Muscle layer of duodenum (tissue), 2 donors: ENCODE data around the gene EIF2AK3.
"Not testable (repeated sequence)": the region's sequence is repeated elsewhere in the genome, so short reads cannot be mapped to it uniquely, and the experiment has no call there.

Source experiments
- H3K27ac ChIP-seq: one replicate; pipeline ENCODE4 v1.7.0; 2013; ENCODE audit warnings: mild to moderate bottlenecking, low read length
- H3K27me3 ChIP-seq: one replicate; pipeline ENCODE4 v1.7.0; 2013; ENCODE audit warnings: low read depth, mild to moderate bottlenecking, control low read depth, low read length
- H3K36me3 ChIP-seq, 2 donors: one replicate each; pipeline ENCODE4 v1.7.0; 2013; ENCODE audit warnings: low read length in 2 of 2, control low read depth in 1 of 2, mild to moderate bottlenecking in 1 of 2; ENCODE audit not compliant: insufficient read depth in 2 of 2, control insufficient read depth in 1 of 2
- H3K4me1 ChIP-seq, 2 donors: one replicate each; pipeline ENCODE4 v1.7.0; 2013; ENCODE audit warnings: low read length in 2 of 2, mild to moderate bottlenecking in 2 of 2, control low read depth in 1 of 2, moderate library complexity in 1 of 2; ENCODE audit not compliant: insufficient read depth in 2 of 2, control insufficient read depth in 1 of 2
- H3K4me3 ChIP-seq, 2 donors: one replicate each; pipeline ENCODE4 v1.7.0; 2013; ENCODE audit warnings: low read length in 2 of 2, low read depth in 1 of 2, mild to moderate bottlenecking in 1 of 2
- H3K9me3 ChIP-seq, 2 donors: one replicate each; pipeline ENCODE4 v1.7.0; 2013; ENCODE audit warnings: low read length in 2 of 2, control low read depth in 1 of 2, mild to moderate bottlenecking in 1 of 2; ENCODE audit not compliant: control insufficient read depth in 1 of 2
- donor health status: healthy.

The EIF2AK3 gene

GRCh38 chr2:88657131-88657530, 29.9 kb upstream of the EIF2AK3 start:
- Histone ChIP-seq H3K9me3 (no peaks in the 10 kb centered on the region), H3K27me3 (no peaks in the 10 kb centered on the region), H3K4me1 (peaks cover 0 to 5% of the 10 kb centered on the region in 2 donors), H3K4me3 (no peak overlapping the region), H3K36me3 (no peaks in the 10 kb centered on the region), H3K27ac (no peak overlapping the region)

DNA sequence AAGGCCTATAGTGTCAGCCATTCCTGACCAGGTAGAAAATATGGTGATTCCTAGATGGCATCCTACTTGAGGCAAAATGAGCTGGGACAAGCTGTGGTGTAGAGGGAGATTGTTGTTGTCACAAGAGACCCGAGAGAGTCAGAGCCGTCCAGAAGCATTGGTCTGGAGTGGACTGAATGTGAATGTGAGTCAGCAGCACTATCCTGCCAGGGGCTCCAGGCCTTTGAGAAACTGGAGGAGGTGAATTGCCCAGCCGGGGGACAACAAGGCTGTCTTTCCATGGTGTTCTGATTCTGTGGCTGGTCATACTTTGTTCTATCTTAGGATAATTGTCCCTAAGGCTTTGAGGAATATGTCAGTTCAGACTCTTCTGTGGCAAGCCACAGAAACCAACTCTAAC, 29.4 kb upstream of the EIF2AK3 start:
- Histone ChIP-seq H3K27ac (no peak overlapping the region), H3K27me3 (no peaks in the 10 kb centered on the region), H3K36me3 (no peaks in the 10 kb centered on the region), H3K4me1 (peaks cover 0 to 5% of the 10 kb centered on the region in 2 donors), H3K4me3 (no peak overlapping the region), H3K9me3 (no peaks in the 10 kb centered on the region)

DNA sequence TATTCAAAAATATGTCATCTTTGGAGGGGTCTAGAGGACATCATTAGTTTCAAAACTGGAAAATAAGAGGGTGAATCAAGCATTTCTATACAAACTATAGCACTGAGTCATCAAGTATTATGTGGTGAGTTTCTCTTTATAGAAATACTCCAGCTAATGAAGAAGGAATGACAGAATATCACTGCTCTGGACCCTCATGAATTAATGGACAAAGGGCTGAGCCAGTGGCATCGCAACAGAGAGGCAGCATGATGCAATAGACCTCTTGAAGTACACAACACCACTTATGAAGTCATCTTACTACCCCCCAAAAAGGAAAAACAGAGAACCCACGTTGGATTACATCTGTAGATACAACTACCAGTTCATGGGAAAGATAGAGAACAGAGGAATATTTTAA, 27.4 kb upstream of the EIF2AK3 start:
- no peak overlapping the region for H3K27ac ChIP-seq
- no peaks in the 10 kb centered on the region for H3K9me3 ChIP-seq

DNA sequence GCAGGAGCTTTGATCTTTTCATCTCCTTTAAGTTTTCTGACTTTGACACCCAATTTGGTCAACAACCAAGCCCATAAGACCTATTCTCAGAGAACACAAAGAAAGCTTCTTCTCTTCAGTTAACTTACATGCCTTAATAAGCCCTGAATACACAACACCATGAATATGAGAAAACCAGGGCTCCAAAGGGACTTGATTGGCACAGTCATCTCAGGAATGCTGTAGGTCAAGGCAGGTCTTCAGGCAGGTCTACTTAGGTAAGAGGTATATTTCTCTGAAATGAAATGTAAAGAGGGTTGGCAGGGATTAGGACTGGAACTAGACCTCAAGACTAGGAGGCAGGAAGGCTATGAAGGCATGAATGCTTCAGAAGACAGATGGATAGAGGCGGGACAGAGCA, 24.4 kb upstream of the EIF2AK3 start:
- Histone ChIP-seq H3K4me1 (no peaks in the 10 kb centered on the region), H3K4me3 (no peak overlapping the region), H3K27me3 (no peaks in the 10 kb centered on the region), H3K36me3 (no peaks in the 10 kb centered on the region), H3K27ac (no peak overlapping the region), H3K9me3 (no peaks in the 10 kb centered on the region)

More for the DNA sequence above, 27.4 kb upstream of the EIF2AK3 start:
- Histone ChIP-seq H3K27me3 (no peaks in the 10 kb centered on the region), H3K4me1 (peaks cover 0 to 5% of the 10 kb centered on the region in 2 donors), H3K4me3 (no peak overlapping the region), H3K36me3 (no peaks in the 10 kb centered on the region)

GRCh38 chr2:88645291-88645882, 18.1 kb upstream of the EIF2AK3 start:
- not testable (repeated sequence) for H3K9me3 ChIP-seq, H3K36me3 ChIP-seq, H3K27me3 ChIP-seq, H3K27ac ChIP-seq, H3K4me3 ChIP-seq, H3K4me1 ChIP-seq

DNA sequence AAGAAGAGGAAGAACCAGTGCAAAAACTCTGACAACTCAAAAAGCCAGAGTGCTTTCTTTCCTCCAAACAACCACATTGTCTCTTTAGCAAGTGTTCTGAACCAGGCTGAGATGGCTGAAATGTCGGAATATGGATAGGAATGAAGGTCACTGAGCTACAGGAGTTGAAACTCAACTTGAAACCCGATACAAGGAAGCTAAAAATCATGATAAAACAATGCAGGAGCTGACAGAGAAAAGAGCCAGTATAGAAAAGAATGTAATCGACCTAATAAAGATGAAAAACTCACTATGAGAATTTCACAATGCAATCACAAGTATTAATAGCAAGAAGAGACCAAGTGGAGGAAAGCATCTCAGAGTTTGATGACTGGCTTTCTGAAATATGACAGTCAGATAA, 15.0 kb upstream of the EIF2AK3 start:
- Histone ChIP-seq H3K4me1 (no peaks in the 10 kb centered on the region), H3K9me3 (no peaks in the 10 kb centered on the region), H3K27ac (no peak overlapping the region)

DNA sequence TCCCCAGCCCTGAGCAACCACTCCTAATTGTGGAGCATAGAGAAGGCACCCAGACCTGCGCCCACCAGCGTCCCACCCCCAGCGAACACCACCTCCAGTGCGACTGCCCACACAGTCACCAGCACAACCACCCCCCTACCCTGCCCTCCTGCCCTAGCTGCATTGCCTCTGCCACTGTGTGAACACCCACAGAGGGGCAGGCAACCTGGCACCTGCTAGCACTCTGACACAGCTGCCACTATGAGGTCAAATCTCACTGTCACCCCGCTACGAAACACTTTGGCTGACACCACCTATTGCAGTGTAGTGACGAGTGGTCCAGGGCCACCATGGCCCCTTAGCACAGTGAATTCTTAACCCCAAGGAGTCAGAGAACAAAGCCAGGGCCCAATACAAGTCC, 14.1 kb upstream of the EIF2AK3 start:
- Histone ChIP-seq H3K36me3 (no peaks in the 10 kb centered on the region), H3K4me1 (no peaks in the 10 kb centered on the region), H3K9me3 (no peaks in the 10 kb centered on the region), H3K4me3 (no peak overlapping the region), H3K27me3 (no peaks in the 10 kb centered on the region), H3K27ac (no peak overlapping the region)

More for the DNA sequence above, 15.0 kb upstream of the EIF2AK3 start:
- no peaks in the 10 kb centered on the region for H3K36me3 ChIP-seq
- no peak overlapping the region for H3K4me3 ChIP-seq
- no peaks in the 10 kb centered on the region for H3K27me3 ChIP-seq

- Histone ChIP-seq H3K9me3 (no peaks in the 10 kb centered on the region), H3K4me3 (no peak overlapping the region), H3K4me1 (no peaks in the 10 kb centered on the region)
These were observed 12.6 kb upstream of the EIF2AK3 start for GRCh38 chr2:88639865-88640264.

DNA sequence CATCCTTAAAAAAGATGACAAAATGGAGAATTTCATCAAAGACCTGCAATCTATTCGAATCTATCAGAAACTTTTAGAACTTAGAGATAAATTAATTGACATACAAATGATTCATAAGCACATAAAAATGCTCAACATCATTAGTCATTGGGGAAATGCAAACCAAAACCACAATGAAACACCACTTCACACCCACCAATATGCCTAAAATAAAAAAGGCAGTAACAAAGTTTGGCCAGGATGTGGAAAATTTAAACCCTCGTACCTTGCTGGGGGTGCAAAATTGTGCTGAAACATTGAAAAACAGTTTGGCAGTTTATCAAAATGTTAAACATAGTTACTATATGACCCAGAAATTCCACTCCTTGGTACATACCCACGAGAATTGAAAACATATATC, 11.5 kb upstream of the EIF2AK3 start:
- H3K9me3 ChIP-seq, result no peaks in the 10 kb centered on the region
- no peaks in the 10 kb centered on the region for H3K27me3 ChIP-seq
- H3K4me3 ChIP-seq, result no peak overlapping the region
- no peaks in the 10 kb centered on the region for H3K4me1 ChIP-seq
- H3K36me3 ChIP-seq, result no peaks in the 10 kb centered on the region
- H3K27ac ChIP-seq, result no peak overlapping the region

More at GRCh38 chr2:88639865-88640264, 12.6 kb upstream of the EIF2AK3 start:
- Histone ChIP-seq H3K27ac (no peak overlapping the region), H3K36me3 (no peaks in the 10 kb centered on the region), H3K27me3 (no peaks in the 10 kb centered on the region)

DNA sequence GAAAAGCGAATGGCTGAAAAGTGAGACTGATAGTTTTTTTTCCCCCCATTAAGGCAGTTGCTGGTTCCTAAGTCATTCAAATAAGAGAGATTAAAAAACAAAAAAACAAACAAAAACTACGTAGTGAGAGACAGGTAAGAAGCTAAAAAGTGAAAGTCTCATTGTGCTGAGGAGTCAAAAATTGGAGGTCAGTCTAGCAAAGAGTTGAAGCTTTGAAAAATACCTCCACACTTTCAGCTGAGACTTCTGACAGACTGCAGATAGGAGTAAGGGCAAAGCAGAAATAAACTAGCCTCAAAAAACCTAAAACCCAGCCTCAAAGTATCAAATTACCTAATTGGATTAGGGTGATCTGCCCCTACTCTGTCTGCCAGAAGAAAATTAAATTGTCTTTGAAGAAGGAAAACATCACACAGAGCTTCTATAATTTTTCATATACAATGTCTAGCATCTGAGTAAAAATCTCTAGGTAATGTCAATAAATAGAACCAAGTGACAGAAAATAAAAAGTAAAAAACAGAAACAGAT, 10.9 kb upstream of the EIF2AK3 start:
- H3K27me3 ChIP-seq, result no peaks in the 10 kb centered on the region
- H3K36me3 ChIP-seq, result no peaks in the 10 kb centered on the region
- H3K9me3 ChIP-seq, result no peaks in the 10 kb centered on the region
- no peaks in the 10 kb centered on the region for H3K4me1 ChIP-seq
- no peak overlapping the region for H3K27ac ChIP-seq
- no peak overlapping the region for H3K4me3 ChIP-seq

DNA sequence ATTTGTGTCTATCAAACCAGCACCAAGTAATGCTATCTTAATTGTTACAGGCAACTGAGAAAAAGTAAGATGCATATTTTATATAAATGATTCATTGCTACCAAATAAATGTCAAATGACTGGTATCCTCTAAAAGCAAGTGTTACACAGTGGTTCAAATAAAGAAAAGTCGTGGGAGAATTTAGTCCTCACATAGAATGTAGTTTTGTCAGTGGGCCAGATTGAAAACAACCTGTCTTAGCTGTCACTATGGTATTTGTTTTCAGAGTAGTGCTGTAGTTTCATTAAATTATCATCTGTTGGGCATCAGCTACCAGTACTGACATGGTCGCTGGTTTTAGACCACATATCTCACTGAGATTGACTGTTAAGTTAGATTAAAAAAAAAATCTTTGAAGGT, 10.2 kb upstream of the EIF2AK3 start:
- no peaks in the 10 kb centered on the region for H3K9me3 ChIP-seq
- H3K4me1 ChIP-seq, result no peaks in the 10 kb centered on the region
- no peaks in the 10 kb centered on the region for H3K36me3 ChIP-seq
- no peaks in the 10 kb centered on the region for H3K27me3 ChIP-seq
- no peak overlapping the region for H3K27ac ChIP-seq
- H3K4me3 ChIP-seq, result no peak overlapping the region

DNA sequence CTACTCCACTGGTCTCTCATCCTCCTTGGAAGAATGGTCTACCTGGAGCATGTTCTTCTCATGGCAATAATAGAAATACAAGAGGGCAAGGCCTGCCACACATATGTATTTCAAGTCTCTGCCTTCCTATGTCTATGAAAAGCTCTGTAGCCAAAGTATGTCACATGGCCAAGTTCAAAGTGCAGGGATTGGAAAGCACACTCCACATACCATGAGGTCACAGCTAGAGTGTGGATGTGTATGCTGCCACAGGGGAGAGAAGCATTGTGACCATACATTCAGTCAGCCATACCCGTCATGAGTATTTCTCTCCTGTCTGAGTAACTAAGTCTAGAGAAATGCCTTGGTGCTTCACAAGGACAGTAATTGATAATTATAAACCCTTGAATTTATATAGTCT, 8.8 kb upstream of the EIF2AK3 start:
- no peak overlapping the region for H3K27ac ChIP-seq
- no peak overlapping the region for H3K4me3 ChIP-seq
- H3K27me3 ChIP-seq, result no peaks in the 10 kb centered on the region
- H3K4me1 ChIP-seq, result no peaks in the 10 kb centered on the region
- H3K36me3 ChIP-seq, result no peaks in the 10 kb centered on the region
- no peaks in the 10 kb centered on the region for H3K9me3 ChIP-seq
